ENCODE data around the gene GINS1.

DNA sequence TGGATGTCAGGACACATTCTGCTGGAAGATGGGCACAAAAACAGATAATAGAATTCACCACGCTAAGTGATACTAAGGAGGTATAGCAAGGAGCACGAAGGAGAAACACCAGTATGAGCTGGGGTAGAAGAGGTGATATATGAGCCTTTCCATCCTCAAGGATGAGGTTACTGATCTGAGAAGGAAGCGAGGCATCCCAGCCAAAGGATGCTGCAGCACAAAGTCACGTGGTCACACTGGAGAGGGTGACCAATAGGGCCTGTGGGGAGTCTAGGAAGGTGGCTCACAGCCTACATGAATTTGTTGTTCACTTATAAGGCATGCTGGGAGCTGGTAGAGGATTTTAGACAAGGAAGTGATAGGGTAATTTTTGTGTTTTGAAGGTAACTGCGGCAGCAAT, 1.4 kb downstream of the GINS1 start:
- TF ChIP-seq, protein P1, sequence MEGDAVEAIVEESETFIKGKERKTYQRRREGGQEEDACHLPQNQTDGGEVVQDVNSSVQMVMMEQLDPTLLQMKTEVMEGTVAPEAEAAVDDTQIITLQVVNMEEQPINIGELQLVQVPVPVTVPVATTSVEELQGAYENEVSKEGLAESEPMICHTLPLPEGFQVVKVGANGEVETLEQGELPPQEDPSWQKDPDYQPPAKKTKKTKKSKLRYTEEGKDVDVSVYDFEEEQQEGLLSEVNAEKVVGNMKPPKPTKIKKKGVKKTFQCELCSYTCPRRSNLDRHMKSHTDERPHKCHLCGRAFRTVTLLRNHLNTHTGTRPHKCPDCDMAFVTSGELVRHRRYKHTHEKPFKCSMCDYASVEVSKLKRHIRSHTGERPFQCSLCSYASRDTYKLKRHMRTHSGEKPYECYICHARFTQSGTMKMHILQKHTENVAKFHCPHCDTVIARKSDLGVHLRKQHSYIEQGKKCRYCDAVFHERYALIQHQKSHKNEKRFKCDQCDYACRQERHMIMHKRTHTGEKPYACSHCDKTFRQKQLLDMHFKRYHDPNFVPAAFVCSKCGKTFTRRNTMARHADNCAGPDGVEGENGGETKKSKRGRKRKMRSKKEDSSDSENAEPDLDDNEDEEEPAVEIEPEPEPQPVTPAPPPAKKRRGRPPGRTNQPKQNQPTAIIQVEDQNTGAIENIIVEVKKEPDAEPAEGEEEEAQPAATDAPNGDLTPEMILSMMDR (IDR thresholded peaks at IDR 0.05) = no peak
- TF ChIP-seq POLR2A (IDR thresholded peaks at IDR 0.05) = no peak

All from ovary (tissue), 3 donors.